ENCODE data around the gene TIMP2.

The TIMP2 gene

GRCh38 chr17:78864117-78864516, 61.1 kb downstream of the TIMP2 start:
- no peak for DNase-seq

- DNase-seq = peak; percentile 95
These were observed 62.8 kb downstream of the TIMP2 start for GRCh38 chr17:78862073-78863023.

GRCh38 chr17:78861229-78861628, 64.0 kb downstream of the TIMP2 start:
- no peak for DNase-seq

GRCh38 chr17:78859051-78859450, 66.1 kb downstream of the TIMP2 start:
- DNase-seq = no peak

- no peak for DNase-seq
These were observed 67.9 kb downstream of the TIMP2 start for GRCh38 chr17:78857266-78857665.

GRCh38 chr17:78855561-78856165, 69.5 kb downstream of the TIMP2 start:
- DNase-seq = no peak

GRCh38 chr17:78854508-78854907, 70.7 kb downstream of the TIMP2 start:
- no peak for DNase-seq

GRCh38 chr17:78853926-78854394, 71.2 kb downstream of the TIMP2 start:
- DNase-seq = no peak

- DNase-seq = no peak
These were observed 72.5 kb downstream of the TIMP2 start for GRCh38 chr17:78852709-78853121.

GRCh38 chr17:78849026-78849425, 76.2 kb downstream of the TIMP2 start:
- DNase-seq = no peak

GRCh38 chr17:78847052-78847451, 78.1 kb downstream of the TIMP2 start:
- DNase-seq = no peak

GRCh38 chr17:78844301-78845005, 80.7 kb downstream of the TIMP2 start:
- no peak for DNase-seq

GRCh38 chr17:78842881-78843565, 82.2 kb downstream of the TIMP2 start:
- DNase-seq = peak; percentile 28

- peak; percentile 99 for DNase-seq
These were observed 84.2 kb downstream of the TIMP2 start, which contains the start of gene USP36 for GRCh38 chr17:78840780-78841611. Gene USP36 (minus strand): TSS chr17:78840814. CDS start chr17:78836363, 4,451 bp downstream.

GRCh38 chr17:78840530-78840779, 84.7 kb downstream of the TIMP2 start:
- DNase-seq = no peak

- peak; percentile 33 for DNase-seq
These were observed 85.2 kb downstream of the TIMP2 start for GRCh38 chr17:78839762-78840529.

GRCh38 chr17:78839235-78839761, 85.9 kb downstream of the TIMP2 start:
- DNase-seq = no peak

- DNase-seq = no peak
These were observed 86.6 kb downstream of the TIMP2 start for GRCh38 chr17:78838574-78839005.

GRCh38 chr17:78836420-78837021, 88.7 kb downstream of the TIMP2 start:
- DNase-seq = no peak

GRCh38 chr17:78834571-78834970, 90.6 kb downstream of the TIMP2 start:
- no peak for DNase-seq
